Neural cell (in vitro differentiated cells): ENCODE data around the gene C1RL.

ENCODE experiments used
- CTCF ChIP-seq: fragments of 450-650 bp; IDR thresholded peaks from 2 replicates; pipeline ENCODE4 v1.5.1; 2014; ENCODE audit warnings: antibody characterized with exemption, mild to moderate bottlenecking, moderate library complexity; ENCODE audit not compliant: poor library complexity, severe bottlenecking
- POLR2AphosphoS5 ChIP-seq: IDR thresholded peaks from 2 replicates; pipeline ENCODE4 v1.6.1; 2012
- REST ChIP-seq: IDR thresholded peaks from 2 replicates; pipeline ENCODE4 v1.6.1; 2012; ENCODE audit warnings: borderline replicate concordance
- SMC3 ChIP-seq: fragments of 450-650 bp; conservative IDR thresholded peaks from 2 replicates; pipeline ENCODE4 v1.6.1; 2014; ENCODE audit warnings: antibody characterized with exemption, mild to moderate bottlenecking, moderate library complexity; ENCODE audit not compliant: poor library complexity
- TAF1 ChIP-seq: IDR thresholded peaks from 2 replicates; pipeline ENCODE4 v1.6.1; 2012; ENCODE audit warnings: low read depth

- no peak for TF ChIP-seq CTCF
- TF ChIP-seq REST, result no peak
- no peak for TF ChIP-seq TAF1
- no peak for TF ChIP-seq POLR2AphosphoS5
- TF ChIP-seq SMC3, result no peak
These were observed 2.9 kb downstream of the C1RL start for GRCh38 chr12:7106082-7106481.
